Measurements from ENCODE around the gene DNAJB6. TPM values are rescaled to one million over a fixed set of nuclear protein-coding genes. Genes with fewer than 3 reads are reported as not detected.

Gene DNAJB6
- total RNA-seq, 3 donors from 2014 or later: 71.2 to 165 (median 75.0) TPM

DNA sequence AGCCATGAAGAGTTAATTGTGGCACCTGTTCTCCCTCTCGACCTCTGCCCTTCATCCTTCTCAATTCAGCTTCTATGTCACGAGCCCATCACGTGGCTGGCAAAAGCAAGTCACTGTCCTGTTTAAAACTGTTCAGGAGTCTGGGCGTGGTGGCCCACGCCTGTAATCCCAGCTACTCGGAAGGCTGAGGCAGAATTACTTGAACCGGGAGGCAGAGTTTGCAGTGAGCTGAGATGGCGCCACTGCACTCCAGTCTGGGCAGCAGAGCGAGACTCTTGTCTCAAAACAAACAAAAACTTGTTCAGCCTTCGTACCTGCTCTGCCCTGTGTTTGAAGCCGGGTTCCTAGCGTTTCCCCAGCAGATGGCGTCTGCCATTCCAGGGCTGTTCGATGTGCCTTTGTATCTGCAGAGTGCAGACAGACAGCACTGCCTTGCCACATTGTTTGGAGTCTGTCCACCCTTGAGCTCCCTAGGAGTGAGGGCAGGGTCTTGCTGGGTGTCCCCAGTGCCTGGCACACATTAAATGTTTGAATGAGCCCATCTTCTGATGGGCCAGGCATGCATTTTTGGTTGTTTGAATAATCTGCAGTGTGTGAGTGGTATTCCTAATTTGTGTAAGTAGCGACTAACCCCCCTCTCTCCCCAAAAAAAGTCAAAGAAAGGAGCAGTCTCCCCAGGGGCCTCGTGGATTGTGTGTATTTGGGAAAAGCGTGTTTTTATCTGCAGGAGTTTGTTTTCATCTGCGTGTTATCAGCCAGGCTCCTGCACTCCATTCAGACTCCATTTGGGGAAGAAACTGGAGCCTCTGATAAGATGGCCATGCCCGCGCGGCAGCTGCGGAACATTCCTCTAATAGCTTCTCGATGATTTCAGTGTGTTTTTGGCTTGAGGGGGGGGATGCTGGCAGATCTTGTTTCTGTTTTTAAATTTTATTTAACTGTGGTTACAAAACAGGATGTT, 61.2 kb downstream of the DNAJB6 start:
- no peaks in the 10 kb centered on the region for H3K9me3 ChIP-seq
- DNase-seq (peak in 2 of 3 donors; percentile 37 to 53), ATAC-seq (peak; percentile 75)

DNA sequence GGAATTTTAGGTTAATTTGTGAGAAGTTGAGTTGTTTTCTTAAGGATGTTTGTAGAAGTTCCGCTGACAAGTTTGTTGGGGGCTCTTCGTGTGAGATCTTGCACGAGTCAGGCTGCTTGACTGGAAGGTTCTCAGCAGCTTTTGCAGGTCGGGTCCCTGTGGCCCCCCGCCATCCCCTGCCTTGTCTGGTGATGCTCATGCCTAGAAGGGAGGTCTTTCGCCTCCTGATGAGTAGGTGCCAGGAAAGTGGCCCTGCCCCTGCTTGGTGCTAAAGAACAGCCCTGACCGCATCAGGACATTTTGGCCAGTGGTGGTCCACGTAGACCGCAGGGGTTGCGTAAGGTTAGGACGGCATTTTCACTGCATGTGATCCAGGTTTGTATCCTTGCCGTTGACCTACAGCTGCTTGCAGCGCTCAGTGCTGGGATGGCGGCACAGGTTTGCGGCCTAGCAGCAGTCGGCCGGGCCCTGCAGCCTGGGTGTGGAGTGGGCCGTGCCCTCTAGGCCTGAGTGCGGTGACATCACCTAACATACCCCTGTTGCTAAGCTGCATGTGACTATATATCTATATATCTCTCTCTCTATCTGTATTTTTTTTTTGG, 62.4 kb downstream of the DNAJB6 start:
- Histone ChIP-seq H3K4me3 (no peak overlapping the region), H3K4me1 (ENCODE audit: low read depth) (no peaks in the 10 kb centered on the region), H3K9me3 (no peaks in the 10 kb centered on the region), H3K36me3 (ENCODE audit: low read depth) (no peaks in the 10 kb centered on the region)
- ATAC-seq: no peak
- no peak for DNase-seq
- TF ChIP-seq, protein P1, sequence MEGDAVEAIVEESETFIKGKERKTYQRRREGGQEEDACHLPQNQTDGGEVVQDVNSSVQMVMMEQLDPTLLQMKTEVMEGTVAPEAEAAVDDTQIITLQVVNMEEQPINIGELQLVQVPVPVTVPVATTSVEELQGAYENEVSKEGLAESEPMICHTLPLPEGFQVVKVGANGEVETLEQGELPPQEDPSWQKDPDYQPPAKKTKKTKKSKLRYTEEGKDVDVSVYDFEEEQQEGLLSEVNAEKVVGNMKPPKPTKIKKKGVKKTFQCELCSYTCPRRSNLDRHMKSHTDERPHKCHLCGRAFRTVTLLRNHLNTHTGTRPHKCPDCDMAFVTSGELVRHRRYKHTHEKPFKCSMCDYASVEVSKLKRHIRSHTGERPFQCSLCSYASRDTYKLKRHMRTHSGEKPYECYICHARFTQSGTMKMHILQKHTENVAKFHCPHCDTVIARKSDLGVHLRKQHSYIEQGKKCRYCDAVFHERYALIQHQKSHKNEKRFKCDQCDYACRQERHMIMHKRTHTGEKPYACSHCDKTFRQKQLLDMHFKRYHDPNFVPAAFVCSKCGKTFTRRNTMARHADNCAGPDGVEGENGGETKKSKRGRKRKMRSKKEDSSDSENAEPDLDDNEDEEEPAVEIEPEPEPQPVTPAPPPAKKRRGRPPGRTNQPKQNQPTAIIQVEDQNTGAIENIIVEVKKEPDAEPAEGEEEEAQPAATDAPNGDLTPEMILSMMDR (IDR thresholded peaks at IDR 0.05): no peak
- intact Hi-C loops (cut with DNase I, micrococcal nuclease): no loop called here

More for the DNA sequence above, 61.2 kb downstream of the DNAJB6 start:
- TF ChIP-seq, protein P1 (IDR thresholded peaks at IDR 0.05): no peak
- Histone ChIP-seq H3K4me1 (ENCODE audit: low read depth) (no peaks in the 10 kb centered on the region), H3K36me3 (ENCODE audit: low read depth) (no peaks in the 10 kb centered on the region), H3K4me3 (no peak overlapping the region)
- intact Hi-C loops (cut with DNase I, micrococcal nuclease): no loop called here

DNA sequence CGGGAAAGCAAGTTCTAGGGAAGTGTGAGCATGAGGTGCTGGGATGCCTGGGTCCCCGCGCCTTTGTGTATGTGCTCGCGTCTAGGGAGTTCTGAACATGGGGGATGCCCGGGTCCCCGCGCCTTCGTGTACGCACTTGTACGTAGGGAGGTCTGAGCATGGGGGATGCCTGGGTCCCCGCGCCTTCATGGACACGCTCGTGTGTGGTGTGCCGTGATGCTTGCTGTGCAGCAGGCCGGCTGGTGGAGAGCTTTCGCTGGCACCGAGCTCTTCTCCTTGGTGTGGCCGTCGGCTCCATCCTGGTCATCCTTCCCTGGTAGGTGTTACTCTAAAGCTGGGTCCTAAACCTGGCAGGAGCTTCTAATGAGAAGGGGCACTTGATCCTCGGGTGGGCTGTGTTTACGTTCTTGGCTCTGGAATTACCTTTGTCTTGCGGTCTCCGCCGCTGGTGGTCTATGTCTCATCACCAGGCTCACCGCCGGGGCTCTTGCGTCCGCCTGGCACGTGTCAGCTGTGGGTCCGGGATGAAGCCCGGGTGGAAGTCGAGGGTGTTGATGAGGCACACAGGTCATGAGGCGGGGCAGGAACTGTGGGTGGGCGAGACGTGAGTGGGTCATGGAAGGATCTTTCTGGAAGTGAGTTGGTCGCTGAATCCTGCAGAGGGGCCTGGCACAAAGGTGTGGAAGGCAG, 63.5 kb downstream of the DNAJB6 start:
- ATAC-seq (no peak), DNase-seq (no peak)
- Histone ChIP-seq H3K4me1 (ENCODE audit: low read depth) (no peaks in the 10 kb centered on the region), H3K4me3 (no peak overlapping the region), H3K36me3 (ENCODE audit: low read depth) (no peaks in the 10 kb centered on the region), H3K9me3 (no peaks in the 10 kb centered on the region)
- TF ChIP-seq, protein P1 (IDR thresholded peaks at IDR 0.05): no peak
- intact Hi-C loops (cut with DNase I, micrococcal nuclease): no loop called here

DNA sequence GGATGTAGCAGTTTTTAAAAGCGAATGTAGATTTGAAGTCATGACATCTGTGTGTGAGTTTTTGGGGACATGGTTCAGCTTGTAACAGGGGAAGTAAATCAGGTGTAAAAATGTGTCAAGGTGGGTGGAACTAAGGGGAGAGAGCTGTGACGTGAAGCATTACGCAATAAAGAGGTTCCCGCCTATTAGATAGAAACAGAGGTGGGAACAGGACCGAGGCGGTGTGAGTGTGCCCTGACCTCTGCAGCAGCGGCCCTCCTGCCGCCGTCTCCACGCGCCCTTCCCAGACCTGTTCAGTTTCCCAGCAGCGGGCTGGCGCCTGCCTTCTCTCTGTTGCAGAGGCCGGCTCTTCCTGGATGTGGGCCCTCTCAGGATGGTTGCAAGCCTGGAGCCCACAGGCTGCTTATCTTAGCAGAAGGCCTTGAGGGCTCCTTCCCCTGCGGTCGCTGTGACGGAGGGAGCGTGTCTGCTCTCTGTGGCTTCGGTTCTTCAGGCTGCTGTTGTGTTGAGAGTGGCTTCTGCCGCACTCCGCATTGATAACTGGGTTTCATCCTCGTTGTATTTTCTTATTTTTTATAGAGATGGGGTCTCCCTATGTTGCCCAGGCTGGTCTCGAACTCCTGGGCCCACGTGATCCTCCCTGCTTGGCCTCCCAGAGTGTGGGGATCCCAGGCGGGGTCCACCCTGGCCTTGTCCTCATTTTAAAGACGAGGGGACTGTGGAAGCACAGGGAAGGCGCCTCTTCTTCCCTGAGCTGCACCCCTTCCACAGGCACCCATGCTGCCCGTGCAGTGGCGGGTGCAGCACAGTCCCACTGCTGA, 65.0 kb downstream of the DNAJB6 start:
- Histone ChIP-seq H3K9me3 (no peaks in the 10 kb centered on the region), H3K4me1 (ENCODE audit: low read depth) (no peaks in the 10 kb centered on the region), H3K4me3 (no peak overlapping the region), H3K36me3 (ENCODE audit: low read depth) (no peaks in the 10 kb centered on the region)
- TF ChIP-seq, protein P1 (IDR thresholded peaks at IDR 0.05): no peak
- ATAC-seq (no peak), DNase-seq (no peak)
- intact Hi-C loops (cut with DNase I, micrococcal nuclease): no loop called here

DNA sequence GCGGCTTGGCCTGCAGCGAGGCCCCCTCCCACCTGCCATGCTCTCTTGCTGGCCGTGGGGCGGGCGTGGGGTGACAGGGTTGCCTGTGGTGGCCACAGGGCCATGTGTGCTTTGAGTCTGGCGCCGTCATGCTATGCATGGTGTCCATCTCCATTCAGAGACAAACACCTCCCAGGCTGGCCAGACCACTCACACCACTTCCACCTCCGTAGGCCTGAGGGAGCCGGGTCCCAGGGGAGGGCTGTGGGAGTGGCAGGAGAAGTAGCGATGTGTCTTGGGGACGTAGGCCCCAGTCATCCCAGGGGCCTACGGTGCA, 65.5 kb downstream of the DNAJB6 start:
- TF ChIP-seq, protein P1 (IDR thresholded peaks at IDR 0.05): no peak
- Histone ChIP-seq H3K36me3 (ENCODE audit: low read depth) (no peaks in the 10 kb centered on the region), H3K4me3 (no peak overlapping the region), H3K4me1 (ENCODE audit: low read depth) (no peaks in the 10 kb centered on the region), H3K9me3 (no peaks in the 10 kb centered on the region)
- DNase-seq (no peak), ATAC-seq (no peak)
- intact Hi-C loops (cut with DNase I, micrococcal nuclease): no loop called here
